NCI-H82 treated with DMSO at 0.1 percent for 48 hours (cell line): ENCODE measurements around the gene CSNK1D.

Experiments
- DNase-seq: peaks from one replicate; lab custom pipeline; 2025; ENCODE audit not compliant: unreplicated experiment; lab: John Stamatoyannopoulos, UW

Gene CSNK1D

GRCh38 chr17:82229698-82230608 lies 43.5 kb downstream of the CSNK1D start:
- no peak for DNase-seq

GRCh38 chr17:82228842-82229697 lies 44.4 kb downstream of the CSNK1D start, which contains the start of gene SLC16A3:
SLC16A3 (plus strand) TSS chr17:82229042; CDS start chr17:82236009, 6,967 bp downstream.
- DNase-seq, result no peak

- no peak for DNase-seq
Observed at GRCh38 chr17:82228278-82228841, 45.1 kb downstream of the CSNK1D start.

GRCh38 chr17:82227629-82228277 lies 45.7 kb downstream of the CSNK1D start:
- DNase-seq, result no peak

GRCh38 chr17:82226809-82227628 lies 46.5 kb downstream of the CSNK1D start:
- DNase-seq, result no peak

- no peak for DNase-seq
Observed at GRCh38 chr17:82226146-82226808, 47.2 kb downstream of the CSNK1D start.

- no peak for DNase-seq
Observed at GRCh38 chr17:82225368-82226029, 48.0 kb downstream of the CSNK1D start.

GRCh38 chr17:82224666-82225065 lies 48.8 kb downstream of the CSNK1D start:
- DNase-seq, result no peak

GRCh38 chr17:82223517-82223916 lies 50.0 kb downstream of the CSNK1D start:
- DNase-seq, result no peak

- no peak for DNase-seq
Observed at GRCh38 chr17:82222816-82223215, 50.7 kb downstream of the CSNK1D start.

GRCh38 chr17:82221341-82221902 lies 52.1 kb downstream of the CSNK1D start:
- no peak for DNase-seq

GRCh38 chr17:82219753-82220709 lies 53.5 kb downstream of the CSNK1D start:
- DNase-seq, result no peak

GRCh38 chr17:82219083-82219482 lies 54.4 kb downstream of the CSNK1D start:
- DNase-seq, result no peak

GRCh38 chr17:82218349-82219075 lies 55.0 kb downstream of the CSNK1D start:
- DNase-seq, result no peak

GRCh38 chr17:82217530-82218204 lies 55.8 kb downstream of the CSNK1D start:
- DNase-seq, result no peak

GRCh38 chr17:82217120-82217529 lies 56.4 kb downstream of the CSNK1D start:
- DNase-seq, result no peak
